Endothelial cell (in vitro differentiated cells): ENCODE results near the gene RARRES1. TPM values are rescaled to one million over a fixed set of nuclear protein-coding genes. Genes with fewer than 3 reads are reported as not detected.

Source experiments
- DNase-seq: peaks from one replicate; pipeline ENCODE4 v3.0.0; 2021; ENCODE audit warnings: low spot score
- H3K27ac Mint-ChIP-seq: one replicate; pipeline ENCODE4 v1.8.0; 2021; ENCODE audit warnings: mixed read lengths, inconsistent platforms; ENCODE audit not compliant: unreplicated experiment
- H3K27me3 Mint-ChIP-seq: one replicate; pipeline ENCODE4 v1.8.0; 2021; ENCODE audit warnings: mild to moderate bottlenecking, moderate library complexity, mixed read lengths, inconsistent platforms; ENCODE audit not compliant: unreplicated experiment
- H3K36me3 Mint-ChIP-seq: one replicate; pipeline ENCODE4 v1.8.0; 2021; ENCODE audit warnings: mild to moderate bottlenecking, low read depth, mixed read lengths, inconsistent platforms; ENCODE audit not compliant: unreplicated experiment
- H3K4me1 Mint-ChIP-seq: one replicate; pipeline ENCODE4 v1.8.0; 2021; ENCODE audit warnings: mild to moderate bottlenecking, mixed read lengths, inconsistent platforms; ENCODE audit not compliant: unreplicated experiment
- H3K4me3 Mint-ChIP-seq: one replicate; pipeline ENCODE4 v1.8.0; 2021; ENCODE audit warnings: mild to moderate bottlenecking, mixed read lengths, inconsistent platforms; ENCODE audit not compliant: unreplicated experiment
- H3K9me3 Mint-ChIP-seq: one replicate; pipeline ENCODE4 v1.8.0; 2021; ENCODE audit warnings: mixed read lengths, inconsistent platforms; ENCODE audit not compliant: unreplicated experiment
- total RNA-seq: library from RNA; stranded (reverse); fragmentation: NEBNext Ultra II Directional; extraction: Animal tissue kit (Norgen Biotek cat#: 25700); gene quantifications from one replicate; pipeline ENCODE4 v1.2.1, GENCODE V29; 2021; ENCODE audit not compliant: unreplicated experiment
- TF ChIP-seq, protein P1 (sequence below): fragments of 200-600 bp; sonication (generic); IDR thresholded peaks from one replicate; pipeline ENCODE4 v1.5.0; 2021; ENCODE audit warnings: antibody characterized with exemption; ENCODE audit not compliant: unreplicated experiment

Gene RARRES1
- total RNA-seq, 1 donor from 2014 or later: not detected

DNA sequence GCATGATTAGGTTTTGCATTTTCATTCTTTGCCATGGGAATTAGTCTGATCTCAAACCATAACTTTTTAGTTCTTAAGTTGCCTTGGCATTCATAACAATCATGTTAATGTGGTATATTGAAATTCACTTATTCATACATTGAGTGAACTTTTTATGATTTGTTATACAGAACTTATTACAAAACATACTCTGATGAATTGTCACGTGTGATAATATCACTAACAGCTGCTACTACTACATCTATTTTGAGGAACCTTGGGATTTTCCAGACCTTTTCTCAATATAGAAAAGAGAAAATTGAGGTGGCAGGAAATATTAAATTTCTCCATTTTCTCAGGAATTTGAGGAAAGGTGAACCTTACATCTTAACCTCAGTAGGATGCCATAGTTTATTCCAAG lies 69.0 kb downstream of the RARRES1 start:
- peaks cover 2% of the 10 kb centered on the region for H3K27me3 Mint-ChIP-seq
- H3K9me3 Mint-ChIP-seq: no peaks in the 10 kb centered on the region
- H3K27ac Mint-ChIP-seq: no peak overlapping the region
- no peak overlapping the region for H3K4me3 Mint-ChIP-seq
- TF ChIP-seq, protein P1, sequence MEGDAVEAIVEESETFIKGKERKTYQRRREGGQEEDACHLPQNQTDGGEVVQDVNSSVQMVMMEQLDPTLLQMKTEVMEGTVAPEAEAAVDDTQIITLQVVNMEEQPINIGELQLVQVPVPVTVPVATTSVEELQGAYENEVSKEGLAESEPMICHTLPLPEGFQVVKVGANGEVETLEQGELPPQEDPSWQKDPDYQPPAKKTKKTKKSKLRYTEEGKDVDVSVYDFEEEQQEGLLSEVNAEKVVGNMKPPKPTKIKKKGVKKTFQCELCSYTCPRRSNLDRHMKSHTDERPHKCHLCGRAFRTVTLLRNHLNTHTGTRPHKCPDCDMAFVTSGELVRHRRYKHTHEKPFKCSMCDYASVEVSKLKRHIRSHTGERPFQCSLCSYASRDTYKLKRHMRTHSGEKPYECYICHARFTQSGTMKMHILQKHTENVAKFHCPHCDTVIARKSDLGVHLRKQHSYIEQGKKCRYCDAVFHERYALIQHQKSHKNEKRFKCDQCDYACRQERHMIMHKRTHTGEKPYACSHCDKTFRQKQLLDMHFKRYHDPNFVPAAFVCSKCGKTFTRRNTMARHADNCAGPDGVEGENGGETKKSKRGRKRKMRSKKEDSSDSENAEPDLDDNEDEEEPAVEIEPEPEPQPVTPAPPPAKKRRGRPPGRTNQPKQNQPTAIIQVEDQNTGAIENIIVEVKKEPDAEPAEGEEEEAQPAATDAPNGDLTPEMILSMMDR: no peak
- peaks cover 25% of the 10 kb centered on the region for H3K36me3 Mint-ChIP-seq
- H3K4me1 Mint-ChIP-seq: peaks cover 26% of the 10 kb centered on the region
- DNase-seq: no peak

DNA sequence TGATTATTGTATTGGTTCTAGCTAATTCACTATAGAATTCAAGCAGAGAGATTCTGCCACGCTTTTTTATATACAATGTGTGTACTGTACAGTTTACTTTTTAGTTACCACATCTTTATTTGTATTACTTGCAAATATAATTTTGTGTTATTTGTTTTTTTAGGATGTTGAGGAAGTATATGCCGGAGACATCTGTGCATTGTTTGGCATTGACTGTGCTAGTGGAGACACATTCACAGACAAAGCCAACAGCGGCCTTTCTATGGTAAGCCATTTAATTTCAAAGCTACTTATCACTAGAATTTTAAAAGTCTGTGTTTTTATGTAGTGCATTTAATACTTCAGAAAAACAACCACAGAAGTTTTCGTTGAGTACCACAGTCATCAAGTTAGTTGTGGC lies 71.5 kb downstream of the RARRES1 start:
- DNase-seq: no peak
- Mint-ChIP-seq H3K27me3 (peaks cover 2% of the 10 kb centered on the region), H3K9me3 (no peaks in the 10 kb centered on the region), H3K36me3 (peaks cover 33% of the 10 kb centered on the region), H3K4me3 (no peak overlapping the region), H3K4me1 (peaks cover 27% of the 10 kb centered on the region), H3K27ac (peak overlapping the region; percentile 74)
- TF ChIP-seq, protein P1: no peak

DNA sequence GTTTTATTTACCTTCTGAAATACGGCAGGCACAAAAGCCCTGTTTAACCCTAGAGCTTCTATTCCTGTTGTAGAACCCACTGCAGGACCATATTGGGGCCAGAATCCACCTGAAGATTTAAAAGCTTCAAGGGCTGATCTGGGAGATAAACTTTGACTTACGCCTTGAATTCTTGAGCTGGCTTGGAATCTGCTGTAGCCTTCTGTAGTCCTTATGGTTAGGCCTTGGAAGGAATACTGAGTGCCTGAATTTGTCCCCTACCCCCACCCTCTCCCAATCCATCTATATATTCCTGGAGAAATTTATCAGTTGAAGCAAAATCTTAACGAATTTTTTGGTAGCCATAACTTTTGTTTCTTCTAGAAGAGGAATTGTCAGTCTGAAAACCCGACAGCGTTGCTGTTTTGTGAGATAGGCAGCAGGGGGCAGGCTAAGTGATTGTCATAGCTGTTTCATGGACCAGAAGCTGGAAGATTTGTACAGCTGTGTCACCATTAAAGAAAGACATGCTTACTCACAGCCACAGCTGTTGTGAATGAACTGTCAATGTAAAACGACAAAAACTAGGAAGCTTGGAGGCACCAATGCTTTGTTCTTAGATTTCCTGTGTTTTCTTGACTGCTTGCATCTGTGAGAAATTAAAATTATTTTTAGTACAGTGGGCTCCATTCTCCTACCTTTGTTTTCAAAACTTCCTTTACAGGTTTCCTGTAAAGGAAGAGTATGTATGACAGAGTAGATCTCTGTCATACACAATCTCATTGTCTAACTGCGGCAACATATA lies 72.6 kb downstream of the RARRES1 start:
- Mint-ChIP-seq H3K27me3 (peaks cover 2% of the 10 kb centered on the region), H3K27ac (peak overlapping the region; percentile 74), H3K4me3 (no peak overlapping the region), H3K36me3 (peaks cover 24% of the 10 kb centered on the region), H3K9me3 (no peaks in the 10 kb centered on the region), H3K4me1 (peaks cover 26% of the 10 kb centered on the region)
- DNase-seq: peak; percentile 63
- TF ChIP-seq, protein P1: peak; percentile 66

DNA sequence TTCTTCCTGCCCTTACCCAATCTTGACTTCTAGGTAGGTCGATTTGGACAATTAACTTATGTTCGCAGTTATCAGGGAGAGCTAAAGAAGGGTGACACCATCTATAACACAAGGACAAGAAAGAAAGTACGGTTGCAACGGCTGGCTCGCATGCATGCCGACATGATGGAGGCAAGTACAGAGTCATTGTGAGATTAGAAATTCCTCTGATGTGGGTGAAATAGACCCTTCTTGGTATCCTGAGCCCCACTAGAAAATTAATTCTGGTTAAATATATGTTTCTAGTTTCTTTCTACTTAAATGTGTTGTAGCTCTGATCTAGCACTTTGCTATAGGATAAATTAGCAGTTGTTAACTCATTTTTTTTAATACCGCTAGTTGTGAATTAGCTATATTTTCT lies 73.4 kb downstream of the RARRES1 start:
- Mint-ChIP-seq H3K36me3 (peaks cover 18% of the 10 kb centered on the region), H3K4me1 (peaks cover 23% of the 10 kb centered on the region), H3K4me3 (no peak overlapping the region), H3K27ac (peak overlapping the region; percentile 89), H3K27me3 (no peaks in the 10 kb centered on the region), H3K9me3 (no peaks in the 10 kb centered on the region)
- no peak for DNase-seq
- TF ChIP-seq, protein P1: no peak

DNA sequence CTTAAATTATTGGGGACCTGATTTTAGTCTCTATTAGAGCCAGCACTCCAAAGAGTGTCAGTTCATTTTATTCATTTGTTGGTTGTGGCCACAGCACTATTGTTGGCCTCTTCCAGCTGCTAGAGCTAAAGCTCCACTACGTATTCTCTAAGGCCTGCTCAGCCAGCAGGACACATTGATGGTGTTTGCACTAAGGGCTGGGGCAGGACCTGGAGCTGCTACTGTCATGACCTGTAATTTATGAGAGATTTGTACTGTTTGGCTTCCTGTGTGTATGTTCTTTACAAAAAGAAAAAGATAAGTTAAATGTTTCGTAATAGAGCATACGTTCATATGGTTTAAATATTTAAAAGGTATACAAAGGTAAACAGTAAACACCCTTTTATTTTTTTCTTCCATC lies 79.8 kb downstream of the RARRES1 start:
- no peak for DNase-seq
- Mint-ChIP-seq H3K36me3 (peaks cover 24% of the 10 kb centered on the region), H3K4me1 (peaks cover 43% of the 10 kb centered on the region), H3K4me3 (no peak overlapping the region), H3K27me3 (no peaks in the 10 kb centered on the region), H3K27ac (peak overlapping the region; percentile 24), H3K9me3 (no peaks in the 10 kb centered on the region)
- TF ChIP-seq, protein P1: no peak
